PFSK-1 (cell line): ENCODE measurements around the gene NDRG3.

ENCODE experiments used
- POLR2AphosphoS5 ChIP-seq: IDR thresholded peaks from 2 replicates; pipeline ENCODE4 v1.6.1; 2012; ENCODE audit warnings: low read depth, mild to moderate bottlenecking, control low read depth, low read length, moderate library complexity
- REST ChIP-seq, 2 experiments: IDR thresholded peaks; 2 replicates each; pipeline versions ENCODE4 v1.6.1 to v1.8.0; 2011 to 2012; ENCODE audit warnings: low read depth in 2 of 2, low read length in 2 of 2, control low read depth in 1 of 2, inconsistent platforms in 1 of 2, mild to moderate bottlenecking in 1 of 2, moderate library complexity in 1 of 2; ENCODE audit not compliant: insufficient read depth in 1 of 2

- no peak for TF ChIP-seq POLR2AphosphoS5
- no peak for TF ChIP-seq REST (IDR thresholded peaks at IDR 0.05; ENCODE audit: insufficient read depth in 1 of 2, low read depth in 2 of 2, low read length in 2 of 2)
Observed at GRCh38 chr20:36686944-36687343, 58.9 kb downstream of the NDRG3 start.
